GM19468 (cell line): Measurements from ENCODE around the gene MYL3.
"Not testable (repeated sequence)": the region's sequence is repeated elsewhere in the genome, so short reads cannot be mapped to it uniquely, and the experiment has no call there.

Source experiments
- ATAC-seq: cut with Tn5 transposase; IDR thresholded peaks from one replicate; pipeline ENCODE4 v1.9.1; 2021; ENCODE audit warnings: mild to moderate bottlenecking, moderate library complexity, moderate number of reproducible peaks; ENCODE audit not compliant: unreplicated experiment; ENCODE audit errors: extremely low read depth

MYL3 gene

GRCh38 chr3:46835491-46835890 lies 27.8 kb downstream of the MYL3 start:
- ATAC-seq: no peak

GRCh38 chr3:46835054-46835453 lies 28.2 kb downstream of the MYL3 start:
- no peak for ATAC-seq

GRCh38 chr3:46833346-46834300 lies 29.6 kb downstream of the MYL3 start:
- ATAC-seq: no peak

- no peak for ATAC-seq
Observed at GRCh38 chr3:46831841-46832240, 31.4 kb downstream of the MYL3 start.

- no peak for ATAC-seq
Observed at GRCh38 chr3:46831316-46831715, 31.9 kb downstream of the MYL3 start.

GRCh38 chr3:46830801-46831200 lies 32.4 kb downstream of the MYL3 start:
- ATAC-seq: no peak

- ATAC-seq: no peak
Observed at GRCh38 chr3:46829699-46830208, 33.5 kb downstream of the MYL3 start.

GRCh38 chr3:46825450-46825849 lies 37.8 kb downstream of the MYL3 start:
- no peak for ATAC-seq

- ATAC-seq: no peak
Observed at GRCh38 chr3:46824211-46824970, 38.9 kb downstream of the MYL3 start.

GRCh38 chr3:46823314-46823713 lies 39.9 kb downstream of the MYL3 start:
- ATAC-seq: not testable (repeated sequence)

GRCh38 chr3:46821553-46821952 lies 41.7 kb downstream of the MYL3 start:
- no peak for ATAC-seq

GRCh38 chr3:46820852-46821251 lies 42.4 kb downstream of the MYL3 start:
- ATAC-seq: no peak

- no peak for ATAC-seq
Observed at GRCh38 chr3:46812237-46812791, 50.9 kb downstream of the MYL3 start.

- ATAC-seq: no peak
Observed at GRCh38 chr3:46811615-46812236, 51.5 kb downstream of the MYL3 start.

GRCh38 chr3:46808766-46809165 lies 54.5 kb downstream of the MYL3 start:
- not testable (repeated sequence) for ATAC-seq
